NCI-H1417 treated with DMSO at 0.1 percent for 48 hours (cell line): ENCODE results near the gene LRRC74A.
A peak's percentile ranks its signal among the peaks of the same experiment; 100 is the strongest.

Experiments used
- DNase-seq: peaks from one replicate; lab custom pipeline; 2025; lab: John Stamatoyannopoulos, UW

Gene LRRC74A

DNA sequence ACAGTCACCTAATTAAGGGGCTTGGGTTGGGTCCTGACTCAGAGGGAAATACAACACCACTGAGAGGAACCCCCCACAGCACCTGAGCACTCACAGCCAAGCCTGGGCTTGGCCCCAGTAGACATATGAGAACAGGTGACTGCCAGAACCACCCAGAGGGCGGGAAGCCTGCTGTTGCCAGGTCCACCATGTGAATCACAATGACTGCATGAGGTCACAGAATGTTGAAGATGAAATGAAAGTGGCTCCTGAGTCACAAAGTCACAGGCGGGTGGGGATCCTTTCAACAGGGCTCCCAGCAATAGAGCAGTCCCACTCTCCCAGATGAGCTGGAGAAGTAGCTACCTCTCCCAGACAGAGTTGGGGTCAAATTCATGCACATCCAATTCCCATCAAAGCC, at the start of gene LRRC74A:
LRRC74A (plus strand) TSS at position 287 of the 400 bp plus-strand sequence. CDS start 290 bp downstream, outside the sequence.
- DNase-seq: no peak

DNA sequence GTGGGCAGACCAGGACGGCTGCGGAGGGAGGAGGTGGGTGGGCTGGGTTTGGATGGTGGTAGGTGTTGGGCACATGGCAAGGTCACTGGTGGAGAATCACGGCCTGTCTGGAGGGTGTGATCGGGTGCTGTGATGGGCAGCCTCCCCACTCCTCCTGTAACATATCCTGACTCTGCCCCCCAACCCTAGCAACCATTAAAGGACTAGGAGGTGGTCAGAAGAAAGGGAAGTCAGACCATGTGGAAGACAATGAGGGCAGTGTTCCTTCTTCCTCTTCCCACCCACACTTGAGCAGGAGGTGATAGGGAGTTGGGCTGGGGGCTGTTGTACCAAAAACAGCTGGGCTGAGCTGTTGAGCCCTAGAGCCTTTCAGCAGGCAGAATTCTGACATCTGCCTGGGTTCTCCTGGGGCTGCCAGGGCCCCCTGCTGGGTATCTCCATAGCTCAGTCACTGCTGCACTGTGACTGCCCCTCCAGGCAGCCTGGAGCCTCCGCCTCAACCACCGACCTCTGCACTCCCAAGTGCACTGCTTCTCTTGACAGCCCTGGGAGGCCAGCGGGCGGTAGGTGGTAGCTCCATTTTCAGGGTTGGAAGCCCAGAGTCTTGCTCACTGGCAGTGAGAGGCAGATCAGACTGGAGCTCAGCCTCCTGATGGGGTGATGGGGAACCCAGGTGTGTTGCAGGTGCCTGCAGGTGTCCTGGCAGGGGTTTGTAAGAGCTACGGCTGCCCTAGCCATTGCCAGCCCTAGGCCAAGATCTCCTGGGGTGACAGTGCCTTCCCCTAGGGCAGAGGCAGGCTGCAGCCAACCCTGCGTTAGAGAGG, 49.6 kb upstream of the LRRC74A start:
- no peak for DNase-seq

DNA sequence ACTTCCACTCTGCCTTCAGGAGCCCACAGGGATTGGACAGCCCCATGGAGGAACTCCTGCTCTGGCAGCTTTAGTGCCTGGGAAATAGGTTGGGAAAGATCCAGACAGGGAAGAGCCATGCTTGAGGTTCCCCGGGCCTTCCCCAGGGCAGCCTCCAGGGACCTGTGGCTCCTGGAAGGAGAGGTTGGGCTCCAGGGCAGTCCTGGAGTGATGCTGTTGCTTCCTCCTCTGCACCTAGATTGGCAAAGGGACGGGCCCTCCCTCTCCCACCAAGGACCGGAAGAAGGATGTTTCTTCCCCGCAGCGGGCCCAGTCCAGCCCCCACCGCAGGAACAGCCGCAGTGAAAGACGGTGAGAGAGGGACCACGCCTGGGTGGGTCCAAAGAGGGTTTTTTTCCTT, 48.5 kb upstream of the LRRC74A start:
- no peak for DNase-seq

DNA sequence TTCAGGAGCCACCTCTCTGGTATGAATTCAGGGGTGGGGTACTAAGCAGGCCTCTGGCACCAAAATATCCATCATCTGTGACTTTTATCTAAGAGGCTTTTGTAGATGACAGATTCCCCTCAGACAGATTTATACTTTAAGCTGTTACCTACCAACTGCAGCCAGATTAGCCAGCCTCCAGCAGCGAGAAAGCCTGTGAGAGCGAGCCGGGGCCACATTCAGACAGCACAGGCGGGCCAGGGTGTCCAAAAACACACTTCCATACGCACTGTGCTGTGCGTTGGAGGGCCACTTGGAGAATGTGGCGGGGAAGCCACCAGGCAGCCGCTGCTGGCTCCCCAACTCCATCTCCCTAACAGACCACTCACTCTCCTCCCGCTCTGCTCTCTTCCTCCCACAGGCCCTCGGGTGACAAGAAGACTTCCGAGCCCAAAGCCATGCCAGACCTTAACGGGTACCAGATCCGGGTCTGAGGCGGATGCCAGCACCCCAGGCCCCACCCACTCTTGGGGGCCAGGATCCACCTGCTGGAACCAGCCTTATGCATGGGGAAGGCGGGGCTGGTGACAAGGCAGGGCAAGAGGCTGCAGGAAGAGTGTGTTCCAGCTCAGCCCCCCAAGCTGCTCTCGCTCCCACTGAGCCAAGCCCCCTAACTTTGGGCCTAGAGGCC, 47.5 kb upstream of the LRRC74A start:
- DNase-seq: no peak

DNA sequence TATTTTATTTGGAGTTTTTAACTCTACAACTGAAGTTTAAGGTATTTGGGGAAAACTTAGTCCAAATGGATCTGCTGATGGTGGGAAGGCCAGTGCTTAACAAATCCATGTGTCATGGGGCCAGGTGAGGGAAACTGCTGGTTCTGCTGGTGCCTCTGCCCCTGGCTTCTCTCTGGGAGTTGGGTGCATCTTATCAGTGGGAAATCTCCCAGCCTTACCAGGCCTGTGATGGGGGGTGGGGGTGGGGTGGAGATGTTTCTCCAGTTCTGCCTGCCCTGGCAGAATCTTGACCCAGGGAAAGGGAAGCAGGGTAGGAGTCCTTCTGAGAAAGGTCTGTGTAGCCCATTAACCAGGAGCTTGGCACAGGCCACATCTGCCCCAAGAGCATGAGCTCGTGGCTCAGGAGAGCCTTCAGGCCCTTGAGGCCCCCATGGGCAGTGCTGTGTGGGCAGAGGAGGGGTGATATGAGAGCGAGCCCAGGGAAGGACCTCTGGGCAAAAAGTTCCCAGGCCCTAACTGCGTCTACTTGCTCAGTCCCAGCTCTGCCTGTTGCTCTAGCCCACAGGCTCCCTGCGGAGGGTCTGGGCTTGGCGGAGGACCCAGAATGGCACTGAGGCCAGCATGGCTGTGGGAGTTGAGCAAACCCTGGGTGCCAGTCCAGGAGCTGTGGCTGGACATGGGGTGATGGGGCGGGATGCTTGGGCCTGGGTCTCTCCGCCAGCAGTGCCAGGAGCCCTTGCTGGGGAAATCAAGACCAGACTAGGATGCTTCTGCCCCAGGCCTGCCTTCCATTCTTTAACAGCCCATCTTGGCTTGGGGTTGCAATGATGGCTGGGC, 46.8 kb upstream of the LRRC74A start:
- DNase-seq: no peak

DNA sequence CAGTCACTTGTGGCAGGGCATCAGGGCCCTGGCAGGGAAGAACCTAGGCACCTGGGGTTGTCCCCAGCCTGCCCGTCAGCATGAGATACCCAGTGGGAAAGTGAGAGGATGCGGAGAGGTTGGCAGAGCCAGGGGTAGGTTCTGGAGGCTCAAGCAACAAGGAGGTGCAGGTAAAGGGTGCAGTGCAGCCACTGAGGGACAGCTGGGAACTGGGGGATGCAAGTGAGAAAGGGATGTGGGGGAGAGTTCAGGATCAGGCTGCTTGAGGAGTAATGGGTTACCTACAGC, 46.2 kb upstream of the LRRC74A start:
- DNase-seq: no peak

DNA sequence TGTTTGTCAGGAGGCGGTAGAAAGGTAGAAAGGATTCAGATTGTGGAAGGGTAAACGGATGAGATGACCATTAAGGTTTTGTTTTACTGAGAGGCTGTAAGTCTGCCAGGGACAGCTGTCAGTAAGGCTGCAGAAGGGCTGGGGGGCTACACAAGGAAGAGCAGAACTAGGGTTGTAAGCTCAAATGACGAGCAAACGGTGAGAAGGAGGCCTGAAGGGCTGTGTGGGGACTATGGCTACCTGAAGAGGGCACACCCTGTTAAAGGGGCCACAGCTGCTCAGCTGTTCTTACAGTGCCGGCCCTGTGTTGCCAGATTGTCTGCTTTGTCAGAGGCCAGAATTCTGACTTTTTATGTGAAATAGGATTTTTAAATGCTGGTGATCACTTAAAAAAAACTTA, 45.8 kb upstream of the LRRC74A start:
- DNase-seq: no peak

DNA sequence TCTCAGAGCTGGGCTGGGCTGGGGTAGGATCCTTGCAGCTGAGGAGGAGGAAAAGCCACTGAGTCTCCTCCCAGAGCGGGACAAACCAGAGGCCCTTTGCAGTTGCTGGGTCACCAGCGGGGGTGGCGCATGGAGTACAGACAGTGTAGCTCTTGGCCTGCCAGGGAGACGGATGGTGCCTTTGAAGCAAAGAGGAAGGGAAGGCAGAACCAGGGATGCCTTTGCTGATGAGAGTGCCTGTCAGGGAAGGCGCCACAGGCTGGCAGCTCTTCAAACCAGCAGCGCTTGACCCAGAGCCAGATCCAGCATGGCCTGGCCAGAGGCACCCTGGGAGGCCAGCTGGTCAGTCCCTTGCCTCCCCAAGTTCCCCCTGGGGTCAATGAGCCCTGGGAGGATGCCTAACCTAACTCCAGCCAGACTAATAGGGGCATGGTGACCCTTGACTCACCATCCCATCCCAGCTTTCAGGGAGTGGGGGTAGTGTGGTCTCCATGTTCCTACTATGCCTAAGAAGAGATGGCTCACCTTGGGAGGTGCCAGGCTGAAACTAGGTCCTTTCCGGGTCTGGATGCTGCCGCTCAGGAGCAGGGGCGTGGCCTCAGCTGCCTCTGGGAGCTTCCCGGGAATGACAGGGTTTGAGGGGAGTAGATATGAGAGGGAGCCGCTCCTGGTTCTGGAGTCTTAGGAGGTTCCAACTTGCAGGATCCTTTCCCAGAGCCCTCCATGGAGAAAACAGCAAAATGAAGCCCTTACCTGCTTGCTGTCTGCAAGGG, 45.1 kb upstream of the LRRC74A start:
- DNase-seq: no peak

DNA sequence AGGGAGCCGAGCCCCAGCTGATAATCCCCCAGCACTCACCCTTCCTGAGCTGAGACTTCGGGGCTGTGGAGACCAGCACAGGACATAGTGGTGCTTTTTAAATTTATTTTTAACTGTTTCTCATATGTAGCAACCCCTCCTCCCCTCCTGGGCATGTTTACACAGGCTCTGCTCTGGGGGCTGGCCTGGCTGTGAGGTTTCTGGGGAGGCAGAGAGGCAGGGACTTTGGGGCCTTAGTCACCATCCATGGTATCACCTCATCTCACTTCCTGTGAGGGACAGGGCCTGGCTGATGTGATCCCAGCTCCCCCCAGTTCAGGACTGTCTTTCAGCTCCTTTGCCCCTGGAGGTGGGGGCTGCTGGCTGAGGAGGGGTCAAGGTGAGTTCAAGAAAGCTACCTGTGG, 44.6 kb upstream of the LRRC74A start:
- no peak for DNase-seq

DNA sequence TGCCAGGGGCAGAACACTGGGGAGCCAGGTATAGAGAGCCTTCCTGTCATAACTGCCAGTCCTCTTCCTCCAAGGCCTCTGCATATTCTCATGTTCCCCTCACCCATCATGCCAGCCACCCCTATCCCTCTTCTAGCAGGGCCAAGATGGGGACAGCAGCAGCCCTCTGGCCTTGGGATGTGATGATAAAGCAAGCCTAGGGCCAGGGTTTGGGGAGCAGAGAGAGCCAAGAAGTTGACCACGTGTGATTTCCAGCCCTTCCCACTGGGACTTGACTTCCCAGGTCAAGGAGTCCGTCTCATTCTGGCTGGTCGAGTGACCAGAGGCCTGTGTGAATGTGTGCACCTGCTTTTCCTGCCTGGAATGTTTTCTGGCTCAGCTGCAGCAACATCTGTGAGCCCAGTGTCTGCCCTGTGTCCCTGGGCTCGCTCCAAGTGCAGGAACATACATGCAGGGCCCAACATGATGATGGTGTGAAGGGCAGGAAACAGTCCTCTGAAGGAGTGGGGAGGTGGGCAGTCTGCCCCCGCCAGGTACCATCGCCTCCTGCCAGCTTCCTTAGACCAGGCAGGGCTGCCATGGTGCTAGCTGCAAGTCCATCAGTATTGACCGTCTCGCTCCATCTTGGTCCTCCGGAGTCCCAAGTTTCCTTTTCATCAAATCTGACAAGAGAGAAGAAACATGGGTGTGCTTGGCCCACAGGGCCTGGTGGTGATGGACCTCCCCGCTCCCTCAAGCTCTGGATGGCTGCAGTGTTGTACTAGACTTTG, 43.9 kb upstream of the LRRC74A start:
- no peak for DNase-seq

DNA sequence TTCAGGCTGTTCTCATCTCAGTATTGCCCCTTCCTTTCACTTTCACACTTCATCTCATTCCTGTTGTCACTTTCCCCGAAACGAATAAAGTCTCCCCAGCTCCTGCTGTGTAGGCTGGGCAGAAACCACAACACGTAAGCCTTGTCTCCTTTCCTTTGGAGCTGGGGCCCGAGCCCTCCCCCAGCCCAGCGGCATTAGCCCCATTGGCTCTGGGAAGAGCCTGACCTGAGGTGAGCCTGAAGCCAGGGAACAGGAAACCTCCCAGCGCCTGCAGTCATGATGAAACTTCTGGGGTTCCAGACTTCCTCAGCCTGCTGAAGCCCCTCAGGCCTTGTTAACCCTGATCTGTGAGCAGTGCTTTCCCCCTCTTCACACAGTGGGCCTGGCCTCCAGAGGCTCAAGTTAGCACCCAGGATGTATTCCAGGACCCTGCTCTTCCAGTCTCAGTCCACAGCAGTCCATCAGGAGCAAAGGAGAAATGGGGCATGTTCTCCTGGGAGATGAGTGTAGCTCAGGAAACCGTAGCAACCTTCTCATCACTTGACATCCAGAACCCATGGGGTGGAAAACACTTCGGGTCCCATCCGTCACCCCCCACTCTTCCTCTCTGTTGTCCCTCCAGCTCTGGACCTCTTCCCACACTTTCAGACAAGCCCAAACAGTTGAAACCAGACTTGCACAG, 43.2 kb upstream of the LRRC74A start:
- DNase-seq: no peak

DNA sequence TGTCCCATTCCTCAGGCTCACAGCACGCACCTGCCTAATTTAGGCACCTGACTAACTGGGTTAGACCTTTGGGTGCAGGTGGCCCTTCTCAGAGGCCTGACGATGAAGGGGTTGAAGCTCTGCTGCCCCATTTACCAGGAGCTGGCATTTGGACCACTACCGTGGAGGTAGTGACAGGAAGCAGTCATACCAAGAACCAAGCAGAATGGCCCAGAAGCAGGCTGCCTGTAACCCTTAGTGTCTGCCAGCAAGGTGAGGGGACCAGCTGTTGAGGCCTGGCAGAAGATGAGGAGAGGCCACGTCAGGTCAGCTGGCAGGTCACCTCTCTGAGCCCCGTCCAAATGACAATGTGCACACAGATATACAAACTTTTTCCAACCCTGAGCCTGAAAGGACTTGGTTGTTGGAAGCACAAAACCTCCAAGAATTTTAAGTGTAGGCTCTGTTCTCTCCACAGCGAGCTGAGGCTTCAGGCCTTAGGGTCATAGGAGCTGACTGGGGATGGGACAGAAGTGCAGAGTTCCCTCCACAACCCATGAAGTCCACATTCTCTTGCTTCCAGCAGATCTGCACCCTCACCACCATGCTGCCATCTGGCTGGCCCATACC, 41.8 kb upstream of the LRRC74A start:
- DNase-seq: no peak

DNA sequence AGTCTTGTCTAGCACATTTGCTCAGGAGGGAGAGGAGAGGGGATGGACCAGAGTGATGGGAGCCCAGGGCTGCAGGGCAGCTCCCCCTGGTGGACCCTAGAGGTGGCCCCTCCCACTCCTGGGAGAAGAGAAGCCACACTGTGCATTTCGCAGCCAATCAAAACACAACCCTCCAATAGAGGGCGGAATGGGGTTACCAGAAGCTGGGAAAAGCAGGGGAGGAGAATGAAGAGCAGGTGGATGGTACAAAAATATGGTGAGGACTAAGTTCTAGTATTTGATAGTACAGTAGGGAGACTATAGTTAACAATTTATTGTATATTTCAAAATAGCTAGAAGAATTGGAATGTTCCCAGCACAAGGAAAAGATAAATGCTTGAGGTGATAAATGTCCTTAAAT, 41.3 kb upstream of the LRRC74A start:
- peak; percentile 22 for DNase-seq

DNA sequence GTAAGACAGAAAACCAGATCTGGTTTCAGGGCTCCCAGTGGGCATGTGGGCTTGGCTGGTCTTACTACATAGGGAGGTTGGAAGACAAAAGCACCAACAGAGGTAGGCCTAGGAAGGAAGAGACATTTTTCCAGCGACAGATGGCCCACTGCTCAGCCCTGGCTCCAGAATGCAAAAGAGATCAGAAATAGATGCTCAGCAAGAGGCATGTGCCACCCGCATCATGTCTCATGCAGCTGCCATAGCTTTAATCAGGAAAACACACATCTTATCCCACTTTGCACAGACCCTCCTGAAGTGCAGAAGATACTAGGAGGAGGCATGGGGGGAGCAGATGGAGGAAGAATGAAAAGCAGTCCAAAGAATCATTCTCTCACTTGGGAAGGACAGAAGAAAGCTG, 39.6 kb upstream of the LRRC74A start:
- no peak for DNase-seq

DNA sequence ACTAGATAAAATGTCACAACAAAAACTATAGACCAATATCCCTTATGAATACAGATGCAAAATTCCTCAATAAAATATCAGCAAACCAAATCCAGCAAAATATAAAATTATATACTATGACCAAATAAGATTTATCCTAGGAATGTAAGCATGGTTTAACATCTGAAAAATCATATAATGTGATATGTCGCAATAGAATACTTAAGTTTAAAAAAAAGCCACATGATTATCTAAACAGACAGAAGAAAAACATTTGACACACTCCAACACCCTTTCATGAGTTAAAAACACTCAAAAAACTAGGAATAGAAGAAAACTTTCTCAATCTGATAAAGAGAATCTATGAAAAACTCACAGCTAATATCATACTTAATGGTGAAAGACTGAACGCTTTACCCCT, 33.8 kb upstream of the LRRC74A start:
- no peak for DNase-seq

DNA sequence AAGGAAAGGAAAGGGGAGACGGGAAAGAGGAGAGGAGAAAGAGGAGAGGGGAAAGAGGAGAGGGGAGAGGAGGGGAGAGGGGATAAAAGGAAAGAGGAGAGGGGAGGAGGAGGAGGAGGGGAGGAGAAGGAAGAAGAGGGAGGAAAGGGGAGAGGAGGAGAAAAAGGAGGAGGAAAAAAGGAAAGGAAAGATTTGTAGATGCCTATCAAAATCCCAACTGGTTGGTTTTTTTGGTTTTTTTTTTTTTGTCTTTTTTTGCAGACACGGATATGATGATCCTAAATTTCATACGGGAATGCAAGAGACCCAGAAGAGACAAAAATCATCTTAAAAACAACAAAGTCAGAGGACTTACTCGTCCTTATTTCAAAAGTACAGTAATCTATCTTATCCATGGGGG, 32.9 kb upstream of the LRRC74A start:
- no peak for DNase-seq

DNA sequence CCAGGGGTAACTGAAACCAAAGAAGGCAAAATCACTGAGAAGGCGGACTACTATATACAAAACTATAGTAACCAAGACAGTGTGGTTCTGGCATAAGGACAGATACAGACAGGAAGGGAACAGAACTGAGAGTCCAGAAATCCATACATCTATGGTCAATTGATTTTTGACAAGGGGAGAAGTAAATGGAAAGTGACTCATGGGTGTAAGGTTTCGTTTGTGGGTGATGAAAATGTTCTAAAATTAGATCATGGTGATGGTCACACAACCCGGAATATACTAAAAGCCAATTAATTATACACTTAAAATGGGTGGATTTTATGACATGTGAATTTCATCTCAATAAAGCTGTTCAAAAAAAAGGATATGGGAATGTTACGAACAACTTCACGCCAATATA, 32.3 kb upstream of the LRRC74A start:
- no peak for DNase-seq

DNA sequence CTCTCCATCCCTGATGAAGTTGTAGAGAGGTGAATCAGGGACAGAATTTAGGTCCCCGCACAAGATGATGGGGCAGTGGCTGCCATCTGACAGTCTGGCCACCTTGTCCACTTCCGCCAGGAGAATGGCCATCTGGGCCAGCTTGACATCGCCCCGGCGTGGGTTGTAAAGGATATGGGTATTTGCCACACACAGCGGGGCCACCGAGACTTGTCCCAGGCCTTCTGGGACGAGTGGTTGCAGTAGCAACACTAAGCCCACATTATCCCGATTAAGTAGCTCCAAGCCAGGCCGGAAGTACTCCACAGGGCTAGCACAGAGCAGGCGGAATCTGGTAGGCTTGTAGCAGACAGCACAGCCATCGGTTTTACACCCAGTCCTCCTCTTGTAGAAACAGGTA, 19.8 kb upstream of the LRRC74A start:
- DNase-seq: no peak

DNA sequence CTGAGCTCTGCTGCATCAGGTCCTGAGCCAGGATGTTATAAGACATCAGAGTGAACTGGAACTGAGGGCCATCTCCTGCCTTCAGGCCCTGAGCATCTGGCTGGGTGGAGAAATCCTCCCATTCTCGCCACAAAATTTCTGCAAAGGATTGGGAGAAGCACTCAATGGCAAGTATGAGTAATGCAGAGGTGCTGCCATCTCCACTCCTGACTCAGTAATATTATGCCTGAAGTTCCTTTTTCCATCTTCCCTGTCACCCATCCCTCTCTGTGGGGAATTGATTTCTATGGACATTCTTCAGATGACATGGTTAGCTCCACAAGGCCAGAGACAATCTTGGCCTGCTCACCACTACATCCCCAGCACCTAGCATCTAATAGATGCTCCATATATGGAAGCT, 18.2 kb upstream of the LRRC74A start:
- no peak for DNase-seq

DNA sequence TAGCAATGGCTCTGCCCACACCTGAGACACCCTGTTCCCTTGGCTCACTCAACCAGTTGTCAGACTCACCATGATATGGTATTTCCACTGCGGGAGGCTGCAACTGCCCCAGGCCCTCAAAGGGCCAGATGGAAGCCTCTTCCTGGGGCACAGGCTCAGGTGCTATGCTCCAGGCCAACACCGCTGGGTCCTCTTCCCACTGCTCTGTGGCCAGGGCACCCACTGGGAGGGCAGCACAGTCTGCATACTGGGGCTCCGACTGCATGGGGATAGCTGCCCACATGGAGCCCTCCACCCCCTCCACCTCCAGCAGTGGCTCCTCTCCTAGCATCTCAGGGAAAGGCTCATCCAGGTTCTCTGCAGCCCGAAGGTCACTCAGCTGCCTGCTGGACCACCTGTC, 17.2 kb upstream of the LRRC74A start:
- DNase-seq: no peak
